Fibroblast of gingiva (primary cell): ENCODE results near the gene IFI44L.

Experiments
- DNase-seq: peaks from one replicate; pipeline ENCODE4 v3.0.0-alpha.2; 2011; ENCODE audit warnings: low read depth

Gene IFI44L

DNA sequence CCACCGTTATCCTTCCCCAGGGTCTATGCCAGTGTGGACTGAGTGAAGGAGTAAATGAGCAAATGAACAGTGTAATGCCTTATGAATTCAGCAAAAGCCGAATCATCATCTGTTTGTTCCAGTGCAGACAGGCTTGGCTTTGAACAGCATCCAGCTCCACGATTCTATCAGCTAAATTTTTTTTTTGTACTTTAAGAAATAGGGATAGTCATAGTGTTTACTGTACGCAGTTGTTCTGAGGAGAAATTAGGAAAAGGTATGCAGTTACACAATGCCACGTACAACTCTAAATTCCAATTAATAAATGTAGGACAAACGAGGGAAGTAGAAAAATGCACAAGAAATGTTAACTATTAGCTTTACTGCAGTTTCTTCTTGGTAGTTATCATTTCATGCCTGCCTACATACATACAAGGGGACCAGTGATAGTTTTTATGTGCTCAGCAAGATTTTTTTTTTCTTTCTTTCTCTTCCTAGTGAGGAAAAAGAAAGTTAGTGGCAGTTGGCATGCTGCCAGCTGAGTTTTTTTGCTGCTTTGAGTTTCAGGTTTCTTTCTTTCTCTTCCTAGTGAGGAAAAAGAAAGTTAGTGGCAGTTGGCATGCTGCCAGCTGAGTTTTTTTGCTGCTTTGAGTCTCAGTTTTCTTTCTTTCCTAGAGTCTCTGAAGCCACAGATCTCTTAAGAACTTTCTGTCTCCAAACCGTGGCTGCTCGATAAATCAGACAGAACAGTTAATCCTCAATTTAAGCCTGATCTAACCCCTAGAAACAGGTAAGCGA lies at the start of gene IFI44L:
IFI44L (plus strand) TSS at position 646 of the 777 bp plus-strand sequence. CDS start 7,468 bp downstream, outside the sequence.
- DNase-seq, result peak; percentile 86

DNA sequence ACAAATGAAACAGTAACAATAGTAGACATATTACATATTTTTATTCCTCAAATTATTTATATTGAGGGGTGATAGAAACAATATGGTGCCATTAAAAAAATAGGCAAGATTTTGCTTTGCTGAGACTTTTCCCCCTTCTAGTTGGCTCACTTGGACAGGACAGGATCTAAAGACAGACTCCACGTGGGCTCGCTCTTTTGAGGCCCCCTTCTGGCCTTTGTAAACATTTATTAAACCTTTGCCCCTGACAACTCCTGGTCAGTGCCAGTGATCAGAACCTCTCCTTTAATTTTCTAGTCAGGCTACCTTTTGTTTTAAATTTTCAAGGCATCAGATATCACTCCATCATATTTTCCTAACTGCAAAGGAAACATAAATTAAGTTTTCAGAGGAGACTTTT lies 49.7 kb upstream of the IFI44L start:
- no peak for DNase-seq

DNA sequence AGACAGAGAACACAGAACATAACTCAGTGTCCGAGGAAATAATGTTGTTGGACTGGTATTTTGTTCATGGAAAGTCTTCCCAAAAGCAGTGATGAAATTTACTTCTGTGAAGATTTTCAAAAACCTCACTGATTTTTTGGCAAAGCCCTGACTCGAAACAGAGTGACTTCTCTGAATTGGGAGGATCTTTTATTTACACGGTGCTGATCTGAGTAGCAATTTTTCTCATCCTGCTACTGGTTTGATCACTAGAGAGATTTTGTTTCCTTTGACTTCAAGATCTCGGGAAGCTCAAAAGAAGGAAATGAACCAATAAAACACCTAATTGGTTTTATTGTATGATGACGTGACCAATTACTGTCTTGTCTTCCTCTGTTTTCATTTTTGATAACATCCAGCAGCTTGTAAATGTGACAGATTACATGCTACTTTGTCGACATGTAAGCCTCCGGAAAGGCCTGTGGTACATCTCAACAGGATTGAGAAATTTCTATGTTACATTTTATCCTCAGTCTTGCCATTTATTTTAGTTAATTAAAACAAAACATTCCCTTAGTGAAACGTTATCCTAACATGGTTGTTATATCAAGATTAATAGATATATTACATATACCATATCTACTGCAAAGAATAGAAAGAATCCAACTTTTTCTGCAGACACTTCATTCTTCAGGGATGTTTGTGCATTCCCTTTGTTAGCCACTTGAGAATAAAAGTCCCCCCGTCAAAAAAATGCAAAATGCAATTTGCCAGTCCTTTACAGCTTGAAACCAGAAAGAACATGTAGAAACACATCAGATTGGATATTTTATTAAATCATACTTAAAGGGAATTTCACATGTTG lies 42.8 kb upstream of the IFI44L start:
- no peak for DNase-seq

DNA sequence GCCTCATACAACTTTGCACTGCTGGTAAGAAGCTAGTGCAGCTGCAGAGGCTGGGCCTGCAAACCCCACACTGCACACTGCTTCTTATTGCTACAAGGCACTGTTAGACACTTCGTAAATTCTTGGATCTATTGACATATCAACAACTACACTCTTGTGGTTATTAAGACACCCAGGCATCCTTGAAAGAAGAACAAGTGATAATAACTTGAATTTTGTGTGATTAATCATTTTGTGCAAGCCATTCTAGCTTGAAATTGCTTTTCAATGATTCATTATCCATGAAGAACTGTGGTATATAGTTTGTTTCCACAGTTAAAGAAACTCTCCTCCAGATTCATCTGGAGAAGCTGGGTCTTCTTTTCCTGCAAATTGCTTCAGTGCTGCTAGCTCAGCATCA lies 33.7 kb upstream of the IFI44L start:
- no peak for DNase-seq

DNA sequence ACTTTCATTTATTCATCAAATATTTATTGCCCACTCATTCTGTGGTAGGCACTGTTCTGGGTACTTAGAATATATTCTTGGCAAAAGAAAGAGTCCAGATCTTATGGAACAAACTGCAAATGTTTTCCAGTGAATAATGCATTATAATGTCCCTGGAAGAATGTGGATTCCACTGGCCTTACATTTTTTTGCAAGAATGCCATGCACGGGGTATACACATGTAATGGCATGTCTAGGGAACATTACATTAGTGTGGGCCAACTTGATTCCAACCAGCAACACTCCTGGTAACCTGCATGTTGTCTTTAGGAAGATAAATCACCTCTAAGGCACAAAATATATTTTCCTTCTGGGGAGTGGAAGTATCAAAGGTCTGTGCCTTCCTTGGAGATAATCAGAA lies 33.0 kb upstream of the IFI44L start:
- DNase-seq, result no peak

DNA sequence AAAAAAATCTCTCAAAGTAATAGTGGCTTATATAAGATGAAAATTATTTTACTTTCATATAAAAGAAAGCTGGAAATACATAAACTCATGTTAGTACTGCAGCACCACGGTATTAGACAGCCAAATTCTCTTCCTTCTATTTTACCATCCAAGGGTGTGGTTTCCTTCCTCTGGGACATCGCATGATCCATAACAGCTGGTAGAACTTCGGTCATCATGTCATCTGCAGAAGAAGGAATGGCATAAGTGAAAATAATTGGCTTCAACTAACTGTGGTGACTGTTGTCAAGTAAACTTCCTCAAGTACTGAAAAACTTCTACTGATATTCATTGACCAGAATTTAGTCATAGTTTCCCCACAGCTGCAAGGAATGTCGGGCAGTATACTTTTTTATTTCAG lies 28.3 kb upstream of the IFI44L start:
- peak; percentile 17 for DNase-seq

DNA sequence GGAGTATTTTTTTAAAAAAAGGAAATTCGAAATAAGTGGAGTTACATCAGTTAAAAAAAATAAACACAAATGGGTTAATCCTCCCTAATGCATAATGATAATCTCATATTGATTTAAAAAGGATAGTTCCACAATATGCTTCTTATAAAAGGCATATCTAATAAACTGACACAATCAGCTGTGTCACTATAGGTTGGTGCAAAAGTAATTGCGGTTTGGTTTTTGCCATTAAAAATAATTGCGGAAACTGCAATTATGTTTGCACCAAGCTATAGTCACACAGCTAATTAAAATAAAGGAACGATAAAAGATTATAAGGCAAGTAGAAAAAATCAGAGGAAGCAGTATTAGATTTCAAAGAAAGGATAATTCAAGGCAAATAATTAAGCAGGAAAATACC lies 21.0 kb upstream of the IFI44L start:
- DNase-seq, result no peak

DNA sequence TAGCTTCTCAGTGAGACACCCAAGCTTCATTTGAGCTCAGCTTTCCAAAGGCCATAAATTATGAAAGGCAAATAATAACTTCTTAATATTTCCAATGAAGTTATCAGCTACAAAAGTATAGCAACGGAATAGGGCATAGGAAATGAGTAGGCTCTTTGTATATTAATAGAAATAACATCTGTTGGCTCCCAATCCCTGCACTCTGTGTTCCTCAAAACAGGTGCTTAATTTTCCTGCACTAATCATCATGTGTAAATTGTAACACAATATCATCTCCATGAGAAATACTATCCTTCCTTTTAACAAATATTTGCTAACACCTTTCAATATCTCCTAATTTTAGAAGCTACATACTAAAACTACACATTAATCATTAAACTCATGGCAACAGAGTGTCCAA lies 19.2 kb upstream of the IFI44L start:
- DNase-seq, result no peak

DNA sequence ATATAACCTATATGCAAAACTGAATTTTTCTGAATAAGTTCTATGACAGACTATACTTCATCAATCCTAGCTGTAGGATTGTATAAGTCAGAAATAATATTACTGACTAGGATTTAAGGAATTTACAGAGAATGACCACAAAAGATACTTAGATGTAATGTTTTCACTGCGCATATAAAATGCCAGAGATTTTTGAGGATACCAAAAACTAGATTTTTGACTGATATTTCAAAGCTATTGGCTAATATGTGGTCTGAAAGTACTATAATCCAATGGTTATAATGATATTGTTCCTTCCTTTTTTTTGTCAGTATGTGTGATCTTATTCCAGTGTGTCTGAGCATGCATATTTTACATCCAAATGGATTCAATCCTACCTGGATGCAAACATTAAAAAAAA lies 17.0 kb upstream of the IFI44L start:
- DNase-seq, result no peak

DNA sequence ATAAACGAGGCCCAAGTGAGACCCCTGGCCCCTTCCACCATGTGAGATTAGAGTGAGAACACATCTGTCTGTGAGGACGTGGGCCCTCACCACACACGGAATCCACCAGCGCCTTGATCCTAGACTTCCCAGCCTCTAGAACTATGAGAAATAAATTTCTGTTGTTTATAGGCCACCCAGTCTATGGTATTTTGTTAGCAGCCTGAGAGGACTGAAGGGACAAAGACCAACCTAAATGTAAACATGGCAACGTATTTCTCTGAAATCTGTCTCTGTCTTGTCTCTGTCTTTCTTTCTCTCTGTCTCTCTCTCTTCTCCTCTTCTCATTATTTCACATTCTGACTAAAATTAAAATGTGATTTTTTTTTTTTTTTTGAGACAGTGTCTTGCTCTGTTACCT lies 15.6 kb upstream of the IFI44L start:
- no peak for DNase-seq

DNA sequence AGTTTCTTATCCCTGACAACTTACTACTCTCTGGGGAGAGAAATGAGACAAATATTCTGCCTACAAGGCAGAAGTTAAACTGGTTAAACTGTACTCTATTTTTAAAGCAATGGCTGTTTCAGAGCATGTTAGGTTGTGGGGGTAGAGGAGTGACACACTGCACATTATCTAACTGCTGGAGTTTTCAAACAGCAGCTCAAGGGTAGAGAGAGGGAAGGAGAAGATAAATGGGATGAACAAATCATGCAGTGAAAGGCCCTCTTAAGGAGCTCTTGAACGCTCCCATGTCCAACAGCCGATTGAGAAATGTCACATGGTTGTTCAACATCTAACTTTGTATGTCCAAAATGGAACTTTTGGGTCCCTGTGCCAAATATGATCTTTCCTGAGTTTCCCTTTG lies 14.0 kb upstream of the IFI44L start:
- no peak for DNase-seq

DNA sequence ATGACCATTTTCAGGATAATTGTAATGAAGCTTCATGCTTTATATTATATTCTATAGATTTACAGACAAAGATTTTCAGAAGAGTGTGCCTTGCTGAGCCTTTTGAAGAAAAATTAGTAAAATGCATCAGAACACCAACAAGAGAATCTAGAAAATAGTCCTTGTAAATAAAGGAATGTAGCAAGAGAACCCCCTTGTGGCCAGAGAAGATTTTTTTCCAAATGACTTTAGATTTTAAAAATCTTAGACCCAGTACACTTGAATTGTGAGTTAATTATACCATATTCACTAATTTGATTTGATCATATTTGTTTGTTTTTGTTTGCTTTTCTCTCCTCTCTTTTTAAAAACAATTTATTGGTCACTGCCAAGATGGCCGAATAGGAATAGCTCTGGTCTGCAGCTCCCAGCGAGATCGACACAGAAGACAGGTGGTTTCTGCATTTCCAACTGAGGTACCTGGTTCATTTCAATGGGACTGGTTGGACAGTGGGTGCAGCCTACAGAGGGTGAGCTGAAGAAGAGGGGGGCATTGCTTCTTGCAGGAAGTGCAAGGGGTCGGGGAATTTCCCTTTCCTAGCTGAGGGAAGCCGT lies 12.8 kb upstream of the IFI44L start:
- peak; percentile 20 for DNase-seq

DNA sequence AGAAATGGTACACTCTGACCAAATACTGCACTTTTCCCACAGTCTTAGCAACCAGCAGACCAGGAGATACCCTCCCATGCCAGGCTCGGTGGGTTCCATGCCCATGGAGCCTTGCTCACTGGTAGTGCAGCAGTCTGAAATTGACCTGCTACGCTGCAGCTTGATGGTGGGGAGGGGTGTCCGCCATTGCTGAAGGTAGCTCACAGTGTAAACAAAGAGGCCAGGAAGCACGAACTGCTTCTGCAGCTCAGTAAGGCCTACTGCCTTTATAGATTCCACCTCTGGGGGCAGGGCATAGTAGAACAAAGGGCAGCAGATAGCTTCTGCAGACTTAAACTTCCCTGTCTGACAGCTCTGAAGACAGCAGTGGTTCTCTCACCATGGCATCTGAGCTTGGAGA lies 12.3 kb upstream of the IFI44L start:
- no peak for DNase-seq

DNA sequence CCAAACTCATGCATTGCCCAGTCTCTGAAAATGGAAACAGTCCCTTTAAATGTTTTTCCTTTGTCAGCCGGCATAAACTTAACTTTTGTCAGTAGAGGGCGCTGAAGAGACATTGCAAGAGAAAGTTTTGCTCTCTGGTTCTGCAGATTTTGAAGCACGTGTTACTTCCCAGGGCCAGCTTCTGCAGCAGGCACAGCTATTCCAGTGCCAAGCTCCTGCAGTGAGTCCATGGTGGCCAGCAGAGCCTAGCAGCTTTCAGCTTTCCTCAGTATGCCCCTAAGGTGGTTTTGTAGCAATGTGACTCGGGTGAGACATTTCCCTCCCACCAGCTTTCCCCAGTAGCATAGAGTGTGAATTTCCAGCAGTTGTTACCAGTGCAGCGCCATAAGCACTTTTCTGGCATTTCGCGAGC lies 2.6 kb upstream of the IFI44L start:
- DNase-seq, result peak; percentile 85

DNA sequence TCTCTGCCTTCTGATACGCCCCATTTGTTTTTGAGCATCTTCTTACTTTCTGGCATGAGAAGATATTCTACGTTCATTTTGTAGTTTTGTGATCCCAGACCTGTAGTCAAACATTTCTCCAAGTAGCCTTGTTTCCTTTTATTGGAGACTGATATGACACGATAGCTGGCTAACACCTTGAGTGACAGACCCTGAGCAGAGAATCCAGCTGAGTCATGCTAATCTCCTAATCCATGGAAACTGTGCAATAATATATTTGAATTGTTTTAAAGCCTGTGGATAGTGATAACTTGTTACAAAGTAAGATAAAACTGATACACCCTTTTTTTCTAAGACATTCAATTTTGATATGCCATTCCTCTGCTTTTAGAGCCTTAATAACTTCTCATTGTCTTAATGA lies 1.2 kb upstream of the IFI44L start:
- DNase-seq, result no peak

DNA sequence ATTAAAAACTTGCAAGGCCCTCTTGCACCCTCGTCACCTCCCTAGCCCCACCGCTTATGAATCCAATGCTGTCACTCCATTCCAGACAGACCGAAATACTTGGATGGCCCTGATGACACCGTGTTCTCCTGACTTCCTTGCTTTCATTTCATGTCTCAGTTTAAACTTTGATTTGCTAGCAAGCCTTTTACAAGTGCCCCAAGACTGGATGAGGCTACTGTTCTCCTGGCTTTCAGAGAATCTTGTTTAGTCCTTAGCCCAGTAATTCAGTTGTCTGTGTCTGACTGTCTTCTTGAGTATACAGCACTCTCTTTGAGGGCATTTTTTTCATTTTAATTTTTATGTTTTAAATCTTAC lies 824 bp upstream of the IFI44L start:
- DNase-seq, result no peak

DNA sequence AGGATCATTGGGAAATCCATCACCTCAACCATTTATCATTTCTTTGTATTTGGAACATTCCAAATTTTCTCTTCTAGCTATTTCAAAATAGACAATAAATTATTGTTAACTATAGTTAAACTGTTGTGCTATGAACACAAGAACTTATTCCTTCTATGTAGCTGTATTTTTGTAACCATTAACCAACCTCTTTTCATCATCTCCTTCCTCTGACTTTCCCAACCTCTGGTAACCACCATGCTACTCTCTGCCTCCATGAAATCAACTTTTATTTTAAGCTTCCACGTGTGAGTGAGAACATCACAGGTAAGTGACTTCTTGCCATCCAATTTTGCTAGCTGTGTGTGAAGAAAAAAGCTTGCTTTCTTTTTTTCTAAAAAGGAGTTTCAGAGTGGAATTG lies 418 bp downstream of the IFI44L start:
- no peak for DNase-seq

DNA sequence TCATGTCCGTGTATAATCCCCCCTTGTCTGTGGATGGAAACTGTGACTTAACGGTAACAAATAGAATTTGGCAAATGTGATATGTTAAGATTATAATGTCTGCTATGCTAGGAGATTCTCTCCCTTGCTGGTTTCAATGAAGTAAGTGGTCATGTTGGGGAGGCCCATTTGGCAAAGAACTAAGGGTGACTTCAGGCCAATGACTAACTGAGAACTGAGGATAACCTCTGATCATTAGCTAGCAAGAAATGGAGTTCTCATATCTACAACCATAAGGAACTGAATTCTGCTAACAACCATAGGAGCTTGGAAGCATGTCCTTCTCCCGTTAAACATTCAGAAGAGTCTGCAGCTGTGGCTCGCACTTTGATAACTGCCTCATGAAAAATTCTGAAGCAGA lies 2.3 kb downstream of the IFI44L start:
- no peak for DNase-seq

DNA sequence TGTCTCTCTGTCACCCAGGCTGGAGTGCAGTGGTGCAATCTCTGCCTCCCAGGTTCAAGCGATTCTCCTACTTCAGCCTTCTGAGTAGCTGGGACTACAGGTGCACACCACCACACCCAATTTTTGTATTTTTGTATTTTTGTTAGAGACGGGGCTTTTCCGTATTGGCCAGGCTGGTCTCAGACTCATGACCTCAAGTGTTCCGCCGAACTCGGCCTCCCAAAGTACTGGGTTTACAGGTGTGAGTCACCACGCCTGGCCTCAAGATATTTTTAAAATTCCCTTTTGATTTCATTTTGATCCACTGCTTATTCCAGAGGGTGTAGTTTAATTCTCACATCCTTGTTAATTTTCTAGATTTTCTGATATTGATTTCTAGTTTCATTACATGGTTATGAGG lies 3.8 kb downstream of the IFI44L start:
- DNase-seq, result no peak

DNA sequence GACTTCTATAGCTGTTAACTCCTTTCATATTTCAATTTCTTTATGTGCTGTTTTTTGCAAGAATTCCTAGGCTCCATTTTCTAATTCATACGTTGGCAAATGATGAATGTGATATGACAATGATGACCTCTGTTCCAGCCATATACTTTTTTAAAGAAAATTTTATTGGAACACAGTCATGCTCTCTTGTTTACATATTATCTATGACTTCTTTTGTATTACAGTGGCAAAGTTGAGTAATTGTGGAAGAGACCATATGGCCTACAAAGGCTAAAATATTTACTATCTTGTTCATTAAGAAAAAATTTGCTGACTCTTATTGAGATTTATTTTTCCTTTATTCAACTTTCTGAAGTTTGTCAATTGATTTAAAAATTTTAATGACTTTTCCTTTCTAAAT lies 7.1 kb downstream of the IFI44L start:
- peak; percentile 49 for DNase-seq

DNA sequence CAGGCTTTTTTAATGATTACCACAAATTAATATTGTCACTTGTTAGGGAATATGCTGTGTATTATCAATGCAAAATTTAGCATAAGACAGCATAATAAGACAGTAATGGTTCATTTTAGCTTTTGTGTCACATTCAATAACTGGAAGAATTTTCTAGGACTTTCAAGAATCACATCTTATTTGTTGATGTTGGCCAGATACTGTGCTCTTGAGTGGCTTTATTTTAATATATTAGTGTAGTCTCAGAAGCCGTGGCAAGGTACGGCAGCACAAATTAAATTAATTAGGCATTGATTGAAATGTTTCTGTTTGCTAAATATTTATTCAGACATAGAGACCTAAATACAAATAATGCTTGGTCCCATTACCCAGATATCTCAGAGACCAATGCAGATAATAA lies 10.4 kb downstream of the IFI44L start:
- no peak for DNase-seq

DNA sequence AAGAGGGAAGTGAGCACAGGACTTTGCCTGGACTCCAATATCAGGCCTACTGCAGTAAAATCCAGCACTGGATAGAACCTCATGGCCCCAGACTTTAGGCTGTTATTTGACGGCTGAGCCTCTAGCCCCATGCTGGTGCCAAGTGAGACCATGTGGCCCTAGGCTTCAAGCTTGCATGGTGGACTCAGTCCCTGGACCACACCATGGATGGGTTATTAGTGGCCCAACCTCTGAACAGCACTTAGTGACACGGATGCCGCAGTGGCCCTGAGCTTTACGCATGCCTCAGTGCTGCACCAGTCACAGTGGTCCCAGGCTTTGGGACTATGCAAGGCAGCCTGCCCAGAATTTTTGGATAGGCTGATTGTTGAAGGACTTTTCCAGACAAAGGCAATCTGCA lies 13.0 kb downstream of the IFI44L start:
- no peak for DNase-seq

DNA sequence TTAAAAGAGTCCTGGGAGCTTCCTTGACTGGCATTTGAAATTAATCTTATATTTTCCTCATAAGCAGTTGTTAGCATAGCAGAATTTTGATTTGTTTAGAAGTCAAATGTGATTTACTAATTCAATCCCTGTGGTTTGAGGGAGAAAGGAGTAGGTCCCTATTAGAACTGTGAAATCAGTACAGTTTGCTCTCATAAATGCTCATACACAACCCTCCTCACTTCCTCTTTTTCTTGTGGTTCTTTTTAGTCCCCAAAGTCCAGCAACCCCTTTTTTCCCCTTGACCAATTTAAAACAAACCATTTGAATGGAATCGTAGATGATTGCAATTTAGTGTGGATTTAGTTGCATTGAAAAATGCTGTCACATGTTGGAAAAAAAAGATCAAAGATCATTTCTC lies 20.2 kb downstream of the IFI44L start:
- DNase-seq, result no peak
